22Rv1 (cell line): ENCODE results near the gene BICRAL.

Experiments
- CTCF ChIP-seq: fragments of 450-650 bp; IDR thresholded peaks from 2 replicates; pipeline ENCODE4 v1.5.1; 2017; ENCODE audit warnings: mild to moderate bottlenecking
- ZFX ChIP-seq: fragments of 450-650 bp; IDR thresholded peaks from 2 replicates; pipeline ENCODE4 v1.6.1; 2017; ENCODE audit warnings: antibody characterized with exemption, borderline replicate concordance

GRCh38 chr6:42788671-42789070 lies 6.8 kb downstream of the BICRAL start:
- no peak for TF ChIP-seq CTCF
- no peak for TF ChIP-seq ZFX
